Activated T-cell treated with anti-CD3 and anti-CD28 coated beads for 1 hour (primary cell): ENCODE results near the gene PLPPR1.
"Not testable (repeated sequence)": the region's sequence is repeated elsewhere in the genome, so short reads cannot be mapped to it uniquely, and the experiment has no call there.

Experiments
- DNase-seq: peaks from one replicate; pipeline ENCODE4 v3.0.0-alpha.2; 2020; ENCODE audit warnings: low read depth

The PLPPR1 gene

DNA sequence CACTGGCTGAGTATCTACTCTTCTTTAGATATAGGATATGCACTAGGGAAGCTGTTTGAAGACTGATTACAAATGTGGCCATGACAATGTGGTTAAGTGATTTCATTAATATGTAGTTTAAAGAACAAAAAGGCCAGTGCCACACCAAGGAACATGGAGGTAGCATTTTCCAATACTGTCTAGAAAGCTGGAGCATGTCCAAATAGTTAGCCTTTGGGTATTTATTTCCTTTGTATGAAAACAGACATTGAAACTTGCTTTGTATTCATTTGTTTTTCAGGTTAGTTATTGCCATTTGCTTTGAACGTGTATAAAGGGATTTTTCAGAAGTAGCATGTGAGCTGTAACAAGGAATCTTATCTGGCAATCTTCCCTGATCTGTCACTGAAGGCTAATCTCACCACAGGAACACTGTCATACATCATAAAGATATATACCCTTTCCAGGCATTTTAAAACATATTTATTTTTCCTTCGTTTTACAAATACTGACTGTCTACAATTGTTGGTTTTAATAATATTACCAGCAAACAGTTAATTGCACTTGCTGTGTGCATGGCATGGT lies 93.4 kb downstream of the PLPPR1 start:
- DNase-seq: no peak

DNA sequence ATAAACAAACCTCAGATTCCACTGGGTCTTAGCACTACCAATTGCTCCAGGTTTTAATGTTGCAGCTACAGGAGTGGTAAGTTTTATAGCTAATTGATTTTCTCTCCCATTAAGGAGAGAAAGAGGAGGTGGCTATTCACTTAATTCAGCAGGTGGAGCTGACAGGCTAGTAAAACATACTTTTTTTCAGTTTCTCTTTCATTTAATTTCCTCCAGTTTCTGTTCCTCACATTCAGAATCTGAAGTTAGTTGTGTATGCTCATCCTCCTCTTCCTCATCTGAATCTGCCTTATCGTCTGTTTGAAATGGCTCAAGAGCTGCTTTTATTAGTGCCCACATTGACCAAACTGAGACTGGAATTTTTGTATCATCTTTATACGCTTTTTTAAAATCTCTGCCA lies 98.0 kb downstream of the PLPPR1 start:
- no peak for DNase-seq

DNA sequence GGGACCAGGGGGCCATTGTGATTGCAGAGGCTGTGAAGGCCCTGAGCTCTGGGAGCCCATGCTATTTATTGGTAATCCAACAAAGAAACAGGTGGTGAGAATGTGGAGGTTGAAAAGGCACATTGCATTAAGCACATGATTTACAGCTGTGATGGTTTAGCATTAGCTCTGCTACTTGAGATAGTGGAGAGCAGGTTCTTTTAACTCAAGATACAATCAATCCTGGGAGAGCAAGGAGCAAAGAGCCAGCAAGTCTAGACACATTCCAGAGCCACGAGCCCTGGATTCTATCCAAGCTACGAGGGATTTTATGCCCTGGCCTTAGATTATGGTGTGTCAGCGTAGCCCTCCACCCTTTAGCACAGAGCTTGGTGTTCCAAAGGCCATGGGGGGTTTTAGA lies 98.8 kb downstream of the PLPPR1 start:
- DNase-seq: not testable (repeated sequence)

DNA sequence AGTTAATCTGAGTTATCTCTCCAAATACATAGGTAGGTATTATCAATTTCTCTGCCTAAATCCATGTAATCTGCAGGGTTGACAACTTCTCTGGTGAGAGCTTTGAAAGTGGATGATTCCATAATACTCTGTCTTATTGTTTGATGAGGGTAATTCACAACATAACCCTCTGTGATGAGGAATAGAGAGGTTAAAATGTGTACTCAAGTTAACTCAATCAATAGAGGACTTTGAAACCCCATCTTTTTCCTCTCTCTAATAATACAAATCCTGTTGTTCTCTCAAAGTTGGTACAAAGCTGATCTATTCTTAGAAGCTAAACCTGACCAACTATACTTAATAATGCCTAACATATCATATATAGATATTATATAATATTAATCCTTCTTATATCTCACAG lies 100.1 kb downstream of the PLPPR1 start:
- no peak for DNase-seq

DNA sequence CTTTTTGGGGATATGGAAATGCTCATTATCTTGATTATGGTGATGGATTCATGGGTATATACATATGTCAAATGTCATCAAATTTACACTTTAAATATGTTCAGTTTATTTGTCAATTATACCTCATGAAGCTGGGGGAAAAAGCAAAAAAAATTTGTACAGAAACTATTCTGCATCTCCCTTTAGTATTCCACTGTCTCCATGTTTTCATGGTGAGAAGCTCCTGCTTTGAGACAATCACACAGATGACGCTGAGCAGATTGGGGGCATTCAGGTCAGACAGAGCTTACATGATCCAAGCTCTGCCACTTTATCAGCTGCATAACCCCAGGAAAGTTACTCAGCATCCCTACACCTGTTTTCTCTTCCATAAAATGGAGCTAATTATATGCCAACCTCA lies 101.5 kb downstream of the PLPPR1 start:
- no peak for DNase-seq

DNA sequence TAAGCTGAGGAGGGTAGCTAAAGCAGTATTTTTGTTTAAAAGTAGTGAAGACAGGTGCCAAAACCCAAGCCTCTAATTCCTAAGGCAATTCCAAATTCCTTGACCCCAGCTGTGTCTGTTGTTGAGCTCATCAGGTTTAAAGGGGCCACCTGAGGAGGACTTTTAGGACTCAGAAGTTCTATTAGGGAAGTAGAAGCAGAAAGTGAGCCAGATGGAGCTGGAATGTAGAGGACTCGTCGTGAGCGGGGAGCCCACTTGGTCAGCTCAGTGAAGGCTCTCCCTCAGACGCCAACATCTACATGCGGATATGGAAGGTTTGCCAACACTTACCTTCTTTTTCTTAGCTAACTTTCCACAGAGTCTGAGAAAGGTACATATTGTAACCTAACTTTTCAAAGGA lies 102.8 kb downstream of the PLPPR1 start:
- DNase-seq: no peak

DNA sequence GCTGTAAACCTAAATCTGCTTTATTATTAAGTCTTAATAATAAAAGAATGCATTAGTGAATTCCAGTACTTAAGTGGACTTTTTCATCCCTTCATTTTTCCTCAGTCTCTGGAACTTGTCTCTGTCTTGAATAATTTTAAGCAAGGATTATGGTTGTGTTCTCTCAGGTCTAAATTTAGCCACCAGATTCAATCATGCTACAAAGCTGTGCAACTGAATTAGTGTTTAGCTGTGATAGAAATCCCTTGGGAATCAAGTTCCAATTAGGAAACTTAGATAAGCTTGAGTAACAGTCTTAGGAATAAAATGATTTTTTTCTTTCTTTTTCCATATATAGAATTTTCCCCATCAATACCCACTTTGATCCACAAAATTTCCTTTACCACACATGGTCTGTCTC lies 104.3 kb downstream of the PLPPR1 start:
- no peak for DNase-seq

DNA sequence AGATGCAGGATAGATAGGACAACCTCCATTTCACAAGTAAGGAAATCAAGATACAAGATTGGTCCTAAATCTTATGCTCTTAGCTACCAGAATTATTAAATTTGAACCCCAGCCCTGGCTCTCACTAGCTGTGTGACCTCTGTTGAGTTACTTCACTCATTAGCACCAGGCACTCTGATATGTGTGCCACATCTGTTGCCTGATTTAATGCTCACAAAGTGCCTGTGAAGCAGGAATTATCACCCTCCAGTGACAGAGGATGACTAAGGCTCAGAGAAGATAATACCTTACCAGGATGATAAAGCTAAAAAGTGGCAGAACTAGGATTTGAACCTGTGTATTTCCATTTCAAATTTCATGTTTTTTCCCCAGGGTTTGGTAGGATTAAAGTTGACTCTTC lies 110.0 kb downstream of the PLPPR1 start:
- DNase-seq: no peak

DNA sequence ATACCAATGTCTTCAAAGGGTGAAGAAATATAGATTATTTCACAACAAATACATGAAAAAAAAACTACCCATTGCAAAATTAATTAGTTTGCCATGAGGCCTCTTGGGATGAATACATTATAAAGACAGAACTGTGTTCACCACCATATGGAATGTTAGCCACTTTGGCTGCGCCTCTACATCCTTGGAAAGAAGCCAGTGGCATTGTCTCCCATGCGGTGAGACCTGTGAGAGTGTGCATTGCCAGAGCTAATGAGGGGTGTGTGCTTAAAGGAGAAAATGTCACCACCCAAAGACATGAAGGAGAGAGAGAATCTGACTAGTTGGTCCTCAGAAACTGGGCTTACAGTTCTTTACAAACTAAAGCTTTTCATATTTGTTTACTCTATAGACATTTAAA lies 110.6 kb downstream of the PLPPR1 start:
- no peak for DNase-seq

DNA sequence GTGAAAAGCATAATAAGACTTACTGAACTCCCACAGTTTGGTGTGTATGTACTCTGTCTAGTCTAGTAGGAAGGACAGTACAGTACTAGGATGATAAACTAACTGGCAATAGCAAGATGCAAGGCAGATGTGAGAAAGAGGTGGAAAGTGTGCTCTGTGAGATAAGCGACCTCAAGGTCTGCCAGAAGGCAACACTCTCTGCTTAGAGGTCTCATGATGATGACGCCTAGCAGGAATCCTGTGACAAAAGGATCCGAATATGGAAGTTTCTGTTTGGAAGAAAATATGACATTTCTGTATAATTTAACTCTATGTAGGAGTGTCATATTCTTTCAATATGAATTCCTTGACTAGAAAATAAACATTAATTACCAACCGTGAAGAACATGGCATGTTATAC lies 112.2 kb downstream of the PLPPR1 start:
- DNase-seq: no peak

DNA sequence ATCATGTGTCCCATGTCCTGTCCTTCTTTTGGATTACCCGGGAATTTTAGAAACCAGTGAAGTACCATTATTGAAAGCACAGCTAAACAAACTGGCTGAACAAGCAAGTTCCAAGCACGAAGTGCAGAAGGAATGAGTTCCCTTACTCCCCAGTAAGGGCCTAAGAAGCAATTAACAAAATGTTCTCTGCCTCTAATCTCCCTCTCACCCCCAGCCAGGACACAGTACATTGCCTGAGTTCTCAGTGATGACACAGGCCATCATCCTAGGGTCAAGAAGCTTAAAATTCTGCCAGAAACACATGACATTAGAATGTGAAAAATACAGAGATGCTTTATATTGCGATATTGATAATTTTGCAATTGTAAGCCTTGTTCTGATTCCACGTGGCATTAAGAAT lies 118.0 kb downstream of the PLPPR1 start:
- DNase-seq: no peak

DNA sequence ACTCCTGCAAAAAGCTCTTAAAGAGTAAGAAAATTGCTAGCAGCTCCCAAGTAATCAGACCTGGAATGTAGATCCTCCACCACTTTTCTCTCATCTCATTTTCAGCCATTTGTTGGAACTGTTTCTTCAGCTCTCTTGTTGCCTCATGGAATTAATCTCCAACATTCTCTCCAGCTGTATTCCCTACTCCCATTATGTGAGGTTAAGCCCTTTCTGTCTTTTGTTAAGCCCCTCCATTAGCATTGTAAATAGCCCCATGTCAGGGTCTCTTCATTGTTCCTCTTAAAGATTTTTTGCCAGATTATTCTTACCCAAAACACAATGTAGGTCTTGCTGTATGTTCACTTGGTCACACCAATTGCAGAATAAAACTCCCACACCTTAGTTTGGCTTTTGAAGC lies 119.8 kb downstream of the PLPPR1 start:
- no peak for DNase-seq

DNA sequence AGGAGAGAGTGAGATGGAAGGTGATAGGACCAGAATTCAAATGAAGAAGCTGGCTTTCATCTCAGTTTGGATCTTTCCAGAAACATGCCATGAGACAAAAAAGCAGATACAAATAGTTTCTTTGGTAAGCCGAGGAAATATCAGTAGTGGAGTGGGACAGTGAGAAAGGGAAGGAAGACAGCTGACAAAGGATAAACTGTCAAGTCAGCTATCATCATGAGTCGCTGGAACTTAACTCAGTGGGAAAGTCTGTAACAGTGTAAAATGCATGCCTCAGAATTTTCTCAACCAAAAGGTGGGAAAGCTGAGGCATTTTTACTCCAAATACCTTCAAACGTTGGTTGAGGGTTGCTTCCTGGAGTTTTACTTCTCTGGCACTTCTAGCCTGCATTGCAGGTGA lies 129.8 kb downstream of the PLPPR1 start:
- no peak for DNase-seq

DNA sequence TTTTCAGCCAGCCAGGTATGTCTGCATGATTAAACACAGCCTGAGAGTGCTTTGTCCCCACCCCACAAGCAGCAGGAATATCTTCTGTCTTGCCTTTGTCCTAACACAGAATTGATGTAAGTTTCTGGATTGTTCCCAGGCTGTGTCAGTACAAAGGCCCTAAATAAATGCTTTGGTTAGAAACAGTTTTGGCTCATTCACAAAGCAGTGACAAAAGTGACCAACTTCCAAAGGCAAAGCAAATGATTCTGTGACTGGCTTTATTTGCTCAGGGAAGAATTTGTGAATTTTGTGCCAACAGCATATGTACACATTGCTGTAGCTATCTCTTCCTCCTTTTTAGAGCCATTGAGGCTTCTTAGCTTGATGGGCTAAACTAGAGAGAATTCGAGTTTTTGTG lies 133.7 kb downstream of the PLPPR1 start:
- no peak for DNase-seq

DNA sequence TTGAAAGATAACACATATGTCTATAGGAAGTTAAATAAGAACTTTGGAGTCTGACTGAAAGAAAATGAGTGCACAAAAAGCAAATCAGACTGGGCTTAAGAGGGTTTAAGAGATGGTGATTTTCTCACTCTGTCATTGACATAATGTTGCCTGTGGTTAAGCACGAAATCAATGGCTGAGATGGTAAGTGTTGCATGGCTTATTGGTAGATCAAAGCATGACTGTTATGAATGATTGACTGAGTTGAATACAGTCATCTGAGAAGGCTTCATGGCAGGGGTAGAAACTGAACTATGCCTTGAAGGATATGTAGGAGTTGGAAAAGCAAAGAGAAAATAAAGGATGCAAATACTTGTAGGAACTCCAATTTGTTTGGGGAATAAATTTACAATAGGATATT lies 136.6 kb downstream of the PLPPR1 start:
- no peak for DNase-seq

DNA sequence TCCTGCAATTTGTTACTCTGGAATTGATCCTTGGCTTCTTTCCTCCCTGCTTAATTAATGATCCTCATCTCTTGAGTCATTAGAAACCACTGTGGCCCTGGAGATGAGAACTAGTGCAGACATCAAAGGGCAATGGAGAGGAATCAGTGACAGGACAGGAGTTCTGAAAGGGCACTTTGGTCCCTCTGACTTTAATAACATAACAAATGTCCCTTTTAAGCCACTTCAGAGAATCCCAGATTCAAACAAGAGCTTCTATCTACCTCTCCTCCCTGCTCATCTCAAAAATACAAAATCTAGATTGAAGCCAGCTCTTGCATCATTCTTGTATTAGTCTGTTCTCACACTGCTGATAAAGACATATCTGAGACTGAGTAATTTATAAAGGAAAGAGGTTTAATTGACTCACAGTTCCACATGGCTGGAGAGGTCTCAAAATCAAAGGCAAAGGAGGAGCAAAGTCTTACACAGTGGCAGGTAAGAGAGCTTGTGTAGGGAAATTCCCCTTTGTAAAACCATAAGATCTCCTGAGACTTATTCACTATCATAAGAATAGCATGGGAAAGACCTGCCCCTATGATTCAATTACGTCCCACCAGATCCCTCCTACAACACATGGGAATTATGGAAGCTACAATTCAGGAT lies 139.1 kb downstream of the PLPPR1 start:
- DNase-seq: no peak

DNA sequence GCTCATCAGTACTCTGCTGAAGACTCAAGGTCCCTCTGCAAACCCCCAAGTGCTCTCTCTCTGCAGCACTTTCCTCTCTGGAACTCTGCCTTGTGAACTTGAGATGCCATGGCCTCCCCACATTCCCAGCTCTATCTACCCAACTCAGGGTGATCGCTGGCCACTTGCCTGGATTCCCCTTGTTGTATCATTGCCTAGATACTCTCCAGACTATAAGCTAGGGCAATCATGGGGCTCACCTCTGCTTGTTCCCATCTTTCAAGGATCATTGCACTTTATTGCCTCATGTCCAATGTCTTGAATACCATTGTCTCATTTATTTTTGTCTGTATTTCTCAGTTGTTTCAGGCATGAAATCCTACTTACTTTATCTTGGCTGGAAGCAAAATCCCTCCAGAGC lies 144.1 kb downstream of the PLPPR1 start:
- no peak for DNase-seq

DNA sequence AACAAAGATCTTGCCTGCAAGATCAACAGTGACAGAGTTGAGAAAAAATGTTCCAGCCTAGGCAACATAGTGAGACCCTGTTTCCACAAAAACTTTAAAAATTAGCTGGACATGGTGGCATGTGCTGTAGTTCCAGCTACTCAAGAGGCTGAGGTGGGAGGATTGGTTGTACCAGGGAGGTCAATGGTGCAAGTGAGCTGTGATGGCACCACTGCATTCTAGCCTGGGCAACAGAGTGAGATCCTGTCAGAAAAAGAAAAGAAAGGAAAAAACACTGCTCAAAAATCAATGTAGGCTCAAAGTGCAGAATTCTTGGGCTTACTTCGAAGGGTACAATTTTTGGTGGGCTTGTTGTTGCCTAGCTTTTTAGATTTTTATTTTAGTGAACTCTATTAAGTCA lies 145.4 kb downstream of the PLPPR1 start:
- no peak for DNase-seq

DNA sequence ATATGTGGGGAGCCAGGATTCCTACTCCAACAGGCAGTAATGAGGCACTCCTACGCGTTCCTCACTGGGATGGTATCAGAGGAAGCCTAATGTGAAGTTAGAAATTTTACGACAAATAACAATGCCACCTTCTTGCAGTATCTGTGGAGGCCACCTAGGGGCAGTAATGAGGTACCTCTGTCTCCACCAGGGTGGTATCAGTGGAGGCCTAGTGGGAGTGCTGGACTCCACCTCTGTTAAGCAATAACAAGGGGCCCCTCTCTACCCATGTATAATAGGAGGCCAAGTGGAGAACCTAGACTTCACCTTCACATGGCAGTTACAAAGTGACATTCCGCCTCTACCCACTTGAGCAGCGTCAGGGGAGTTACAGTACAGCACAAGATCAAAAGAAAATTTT lies 147.9 kb downstream of the PLPPR1 start:
- no peak for DNase-seq

DNA sequence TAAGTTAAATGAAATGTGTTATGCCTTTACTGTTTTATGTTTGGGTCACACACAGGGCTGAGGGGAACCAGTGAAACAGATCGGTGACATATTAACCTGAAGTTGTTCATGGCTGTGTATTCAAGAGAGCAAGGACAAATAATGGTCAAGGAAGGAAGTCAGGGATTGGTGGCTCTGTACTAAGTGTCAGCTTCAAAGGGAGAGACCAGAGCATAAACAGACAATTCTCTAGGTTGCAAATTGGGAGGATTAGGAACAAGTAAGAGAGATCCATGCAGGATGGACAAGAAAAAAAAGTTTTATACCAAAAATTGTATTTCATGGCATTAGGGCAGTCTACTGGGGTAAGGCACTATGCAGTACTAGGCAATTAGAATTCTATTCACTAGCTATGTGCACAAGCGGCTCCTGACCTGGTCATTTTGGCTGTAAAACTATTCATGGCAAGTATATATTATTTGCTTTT lies 156.3 kb downstream of the PLPPR1 start:
- no peak for DNase-seq

DNA sequence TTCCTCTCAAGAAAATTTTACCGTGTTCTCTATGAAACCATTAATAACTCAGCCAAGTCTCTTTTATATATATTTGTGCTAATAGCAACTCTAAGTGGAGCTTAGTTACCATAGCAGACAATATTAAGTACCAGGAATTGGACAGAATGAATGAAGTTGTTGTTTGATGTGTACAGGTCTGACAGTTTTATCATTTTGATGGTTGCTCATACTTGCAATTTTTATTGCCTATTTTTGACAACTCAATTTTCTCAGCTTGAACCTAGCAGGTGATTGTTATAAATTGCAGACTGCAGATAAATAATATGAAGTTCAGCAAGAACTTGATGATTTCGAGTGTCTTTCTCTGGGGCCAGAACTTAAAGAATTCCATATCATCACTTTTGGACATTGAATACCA lies 163.2 kb downstream of the PLPPR1 start:
- no peak for DNase-seq

DNA sequence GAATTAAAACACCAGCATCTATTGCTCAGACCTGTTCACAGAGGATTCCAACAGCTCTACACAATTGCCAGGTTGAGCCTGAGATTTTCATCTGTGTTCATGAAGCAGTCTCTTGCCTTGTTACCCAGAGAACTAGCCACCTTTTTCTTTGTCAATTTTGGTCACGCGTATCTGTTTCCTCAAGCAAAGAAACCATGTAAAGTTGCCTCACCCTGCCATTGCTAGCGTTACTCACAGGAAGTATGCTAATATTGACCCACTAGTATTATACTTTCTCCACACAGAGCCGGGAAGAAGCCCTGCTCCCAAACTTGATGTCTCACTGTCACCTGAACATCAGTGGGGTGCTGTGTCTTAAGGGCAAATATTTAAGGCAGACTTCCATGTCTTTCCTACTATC lies 168.5 kb downstream of the PLPPR1 start:
- no peak for DNase-seq

DNA sequence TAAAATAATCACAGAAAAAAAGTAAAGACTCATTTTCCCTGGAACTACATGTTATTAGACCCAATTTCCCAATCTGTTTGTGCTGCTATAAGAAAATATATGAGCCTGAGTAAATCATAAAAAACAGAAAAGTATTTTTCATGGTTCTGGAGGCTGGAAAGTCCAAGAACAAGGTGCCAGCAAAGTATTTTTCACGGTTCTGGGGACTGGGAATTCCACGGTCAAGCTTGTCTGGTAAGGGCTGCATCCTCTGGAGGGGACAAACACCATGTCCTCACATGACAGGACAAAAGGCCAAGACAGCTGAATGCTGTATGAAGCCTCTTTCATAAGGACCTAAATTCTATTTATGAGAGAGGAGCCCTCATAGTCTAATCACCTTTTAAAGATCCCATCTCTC lies 172.3 kb downstream of the PLPPR1 start:
- no peak for DNase-seq

DNA sequence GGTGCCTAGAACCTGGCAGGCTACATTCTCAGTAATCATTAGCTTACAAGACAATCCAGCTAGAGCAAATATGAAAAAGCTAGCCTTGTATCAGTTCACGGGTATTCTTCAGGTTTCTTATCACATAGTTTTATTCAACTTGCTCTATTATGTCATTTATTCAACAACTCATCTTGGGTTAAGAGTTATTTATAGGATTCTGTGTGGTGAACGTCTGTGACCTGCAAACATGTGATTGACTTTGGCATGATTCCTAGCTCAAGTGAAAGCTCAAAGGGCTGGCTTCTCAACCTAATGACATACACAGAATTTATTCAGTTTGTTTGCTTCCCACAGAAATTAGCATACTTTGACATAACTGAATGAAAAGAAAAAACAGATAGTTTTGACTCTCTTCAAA lies 173.1 kb downstream of the PLPPR1 start:
- DNase-seq: no peak
